HG02623 (cell line): ENCODE measurements around the gene SDHA.

Experiments
- ATAC-seq: cut with Tn5 transposase; IDR thresholded peaks from one replicate; pipeline ENCODE4 v1.9.1; 2021; ENCODE audit warnings: moderate library complexity; ENCODE audit not compliant: unreplicated experiment

The SDHA gene

GRCh38 chr5:185095-186070 lies 32.7 kb upstream of the SDHA start:
- ATAC-seq: no peak

DNA sequence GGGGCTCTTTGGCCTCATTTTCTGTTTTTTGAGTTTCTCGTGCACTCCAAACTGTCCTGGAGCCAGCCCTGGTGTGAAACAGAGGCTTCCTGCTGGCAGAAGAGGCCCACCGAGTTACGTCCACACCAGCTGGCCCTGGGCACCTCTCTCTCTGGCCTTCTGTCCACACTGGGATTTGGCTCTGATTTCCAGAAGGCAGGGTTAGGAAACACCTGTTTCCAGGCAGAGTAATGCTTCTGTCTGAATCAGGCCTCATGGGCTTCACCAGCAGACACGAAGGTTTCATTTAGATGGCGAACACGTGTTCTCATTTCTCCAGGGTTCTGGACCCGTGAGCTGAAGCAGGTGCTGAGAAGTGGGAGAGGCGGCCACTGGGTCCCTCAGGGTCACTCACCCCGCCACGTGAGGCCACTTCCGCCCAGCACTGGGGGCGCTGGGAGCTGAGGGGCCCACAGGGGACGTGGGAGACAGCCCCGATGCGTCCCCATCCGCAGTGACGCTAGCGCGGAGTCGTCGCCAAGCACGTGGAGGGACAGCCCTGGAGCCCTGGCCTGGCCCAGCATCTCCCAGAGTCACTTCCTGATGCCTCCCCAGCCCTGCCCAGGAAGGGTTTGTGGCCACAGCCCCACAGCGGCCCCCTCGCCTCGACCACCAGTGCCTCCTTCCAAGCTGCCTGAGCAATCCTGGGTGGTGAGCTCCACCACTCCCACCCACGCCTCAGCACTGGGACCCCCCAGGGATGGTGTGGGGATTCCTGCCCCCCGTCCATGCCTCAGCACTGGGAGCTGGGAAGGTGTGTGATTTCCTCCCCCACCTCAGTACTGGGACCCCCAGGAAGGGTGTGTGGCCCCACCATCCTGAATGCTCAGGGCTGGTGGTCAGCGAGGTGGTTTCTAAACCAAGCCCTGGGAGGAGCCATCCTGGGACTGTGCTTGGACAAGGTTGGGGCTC lies 31.8 kb upstream of the SDHA start:
- no peak for ATAC-seq

DNA sequence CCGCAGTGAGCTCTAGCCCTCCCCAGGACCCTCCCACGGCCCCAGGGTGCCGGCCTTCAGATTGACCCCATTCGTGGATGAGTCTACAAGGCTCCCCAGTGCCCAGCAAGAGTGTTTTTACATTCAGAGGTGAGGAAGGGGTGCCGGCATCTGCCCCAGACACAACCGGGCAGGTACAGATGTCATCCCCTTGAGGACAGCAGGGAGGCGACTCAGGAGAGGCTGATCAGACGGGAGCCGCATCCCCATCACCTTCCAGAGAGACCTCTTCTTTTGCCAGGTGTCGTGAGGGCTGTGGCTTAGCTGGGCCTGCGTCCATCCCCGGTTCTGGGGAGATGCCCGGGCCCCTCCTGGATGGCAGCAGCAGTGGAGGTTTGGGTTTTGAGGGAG lies 31.1 kb upstream of the SDHA start:
- ATAC-seq: no peak

DNA sequence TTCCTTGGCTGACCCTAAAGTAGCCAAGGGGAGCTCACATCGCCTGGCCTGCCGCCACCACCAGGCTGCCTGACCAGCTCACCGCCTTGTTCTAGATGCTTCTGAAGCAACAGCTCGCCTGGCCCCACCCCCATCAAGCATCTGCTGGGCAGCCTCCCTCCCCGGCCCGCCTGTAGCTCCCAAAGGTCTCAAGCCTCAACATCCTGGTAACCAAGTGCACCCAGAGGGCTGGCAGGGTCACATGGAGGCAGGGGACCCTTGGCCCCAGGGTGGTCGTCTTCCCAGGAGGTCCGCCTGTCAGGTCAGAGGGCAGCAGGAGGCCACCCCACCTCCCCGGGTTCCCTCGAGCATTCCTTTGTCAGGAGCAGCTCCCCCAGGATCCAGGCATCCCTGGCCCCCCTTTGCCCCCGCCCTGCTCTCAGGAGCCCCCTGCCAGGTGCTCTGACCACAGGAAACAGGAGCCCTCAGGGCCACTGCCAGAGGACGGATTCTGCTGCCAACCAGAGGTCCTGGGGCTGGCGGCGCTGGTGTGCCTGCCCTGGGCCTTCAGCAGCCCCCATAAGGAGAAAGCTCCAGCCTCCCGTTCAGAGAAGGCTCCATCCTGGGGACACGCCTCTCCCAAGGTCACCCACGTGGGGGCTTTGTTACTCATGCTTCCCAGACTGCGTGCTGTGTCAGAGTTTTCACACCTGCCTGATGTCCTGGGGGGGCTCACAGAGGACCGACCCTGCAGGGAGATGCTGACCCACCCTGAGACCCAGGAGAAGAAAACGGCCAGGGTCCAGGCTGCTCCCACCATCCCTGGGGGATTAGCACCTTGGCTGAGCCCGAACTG lies 30.3 kb upstream of the SDHA start:
- no peak for ATAC-seq

DNA sequence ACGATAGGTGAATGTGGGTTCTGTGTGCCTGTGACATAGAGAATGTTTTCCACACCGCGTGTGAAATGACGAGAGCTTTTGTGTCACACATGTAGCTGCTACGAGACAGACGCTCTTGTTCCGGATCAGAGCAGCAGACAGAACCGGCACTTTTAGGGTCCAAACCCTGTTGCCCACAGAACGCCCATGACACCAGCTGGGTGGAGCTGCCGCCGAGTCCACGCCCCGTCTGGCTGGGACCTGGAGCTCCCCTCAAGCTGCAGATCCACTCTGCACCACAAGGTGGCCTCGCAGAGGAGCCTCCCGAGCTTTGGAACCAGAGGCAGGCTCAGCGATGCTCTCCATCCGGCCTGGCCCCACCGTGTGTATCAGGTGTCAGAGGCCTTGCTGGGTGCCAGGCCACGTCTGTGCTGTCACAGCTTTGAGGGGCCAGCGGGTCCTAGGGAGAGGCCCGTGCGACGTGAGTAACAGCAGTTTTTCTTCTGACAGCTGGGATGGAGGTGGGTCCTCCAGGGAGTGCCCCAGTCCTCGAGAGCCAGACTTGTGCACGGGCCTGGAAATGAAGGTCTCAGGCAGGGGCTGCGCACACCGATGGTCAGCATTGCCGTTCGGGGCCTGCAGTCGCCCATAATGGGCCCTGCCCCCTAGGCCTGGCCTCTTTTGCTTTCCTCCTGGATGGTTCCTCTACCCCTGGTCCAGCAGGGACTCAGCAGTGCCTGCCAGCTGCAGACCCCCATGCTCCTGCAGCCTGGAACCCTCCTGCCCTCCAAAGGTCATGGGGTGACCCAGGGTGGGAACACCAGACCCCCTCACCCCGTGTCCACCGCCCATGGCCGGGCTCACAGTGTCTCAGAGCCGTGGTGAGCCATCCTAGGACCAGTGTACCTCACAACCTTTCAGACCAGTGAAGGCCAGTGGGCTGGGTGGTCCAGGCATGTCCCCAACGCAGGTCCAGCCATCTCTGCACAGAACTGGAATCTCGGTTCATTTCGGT lies 29.3 kb upstream of the SDHA start:
- ATAC-seq: peak; percentile 76

- no peak for ATAC-seq
Observed at GRCh38 chr5:189486-189885, 28.6 kb upstream of the SDHA start.

- no peak for ATAC-seq
Observed at GRCh38 chr5:189976-190365, 28.1 kb upstream of the SDHA start.

DNA sequence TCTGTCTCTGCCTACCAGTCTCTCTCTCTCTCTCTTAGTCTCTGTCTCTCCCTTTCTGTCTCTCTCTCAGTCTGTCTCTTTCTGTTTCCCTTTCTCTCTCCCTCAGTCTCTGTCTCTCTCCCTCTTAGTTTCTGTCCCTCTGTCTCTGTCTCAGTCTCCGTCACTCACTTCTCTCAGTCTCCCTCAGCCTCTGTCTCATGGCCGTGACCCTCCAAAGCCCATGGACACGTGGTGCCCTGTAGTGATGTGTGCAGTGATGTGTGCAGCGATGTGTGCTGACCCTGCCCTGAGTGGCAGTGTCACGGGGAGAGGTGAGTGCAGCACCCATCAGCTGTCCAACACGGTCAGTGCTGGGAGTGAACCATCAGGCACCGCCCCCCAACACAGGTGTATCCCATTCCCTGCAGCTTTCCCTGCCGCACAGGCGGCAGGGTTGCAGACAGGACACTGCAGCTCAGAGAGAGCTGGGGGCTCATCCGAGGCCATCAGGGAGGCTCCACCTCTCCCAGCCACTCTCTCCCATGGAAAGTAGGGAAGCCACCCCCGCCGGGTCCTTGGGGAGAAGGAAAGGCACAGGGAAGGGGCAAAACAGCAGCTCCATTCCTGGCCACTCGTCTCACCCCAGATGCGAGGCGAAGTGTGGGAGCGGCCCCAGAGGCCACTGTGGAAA lies 27.6 kb upstream of the SDHA start:
- peak; percentile 38 for ATAC-seq

- no peak for ATAC-seq
Observed at GRCh38 chr5:191036-191948, 26.8 kb upstream of the SDHA start, which contains the start of gene LRRC14B. Gene LRRC14B (plus strand): TSS chr5:191495. CDS start chr5:191539, 44 bp downstream.

- ATAC-seq: no peak
Observed at GRCh38 chr5:191949-192690, 26.0 kb upstream of the SDHA start.

DNA sequence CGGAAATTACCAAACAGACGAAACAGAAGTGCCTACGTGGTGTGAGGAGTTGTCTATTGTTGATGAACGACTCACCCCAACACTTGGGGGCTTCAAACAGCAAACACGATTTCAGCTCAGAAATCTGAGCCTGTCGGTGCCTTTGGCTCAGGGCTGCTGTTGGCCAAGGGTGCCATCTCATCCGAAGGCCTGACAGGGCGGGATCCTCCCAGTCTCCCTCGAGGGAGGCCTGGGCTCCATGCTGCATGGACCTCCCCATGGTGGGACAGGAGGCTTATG lies 25.5 kb upstream of the SDHA start:
- no peak for ATAC-seq

- ATAC-seq: no peak
Observed at GRCh38 chr5:192970-193831, 24.9 kb upstream of the SDHA start.

- ATAC-seq: no peak
Observed at GRCh38 chr5:194102-194501, 24.0 kb upstream of the SDHA start.

DNA sequence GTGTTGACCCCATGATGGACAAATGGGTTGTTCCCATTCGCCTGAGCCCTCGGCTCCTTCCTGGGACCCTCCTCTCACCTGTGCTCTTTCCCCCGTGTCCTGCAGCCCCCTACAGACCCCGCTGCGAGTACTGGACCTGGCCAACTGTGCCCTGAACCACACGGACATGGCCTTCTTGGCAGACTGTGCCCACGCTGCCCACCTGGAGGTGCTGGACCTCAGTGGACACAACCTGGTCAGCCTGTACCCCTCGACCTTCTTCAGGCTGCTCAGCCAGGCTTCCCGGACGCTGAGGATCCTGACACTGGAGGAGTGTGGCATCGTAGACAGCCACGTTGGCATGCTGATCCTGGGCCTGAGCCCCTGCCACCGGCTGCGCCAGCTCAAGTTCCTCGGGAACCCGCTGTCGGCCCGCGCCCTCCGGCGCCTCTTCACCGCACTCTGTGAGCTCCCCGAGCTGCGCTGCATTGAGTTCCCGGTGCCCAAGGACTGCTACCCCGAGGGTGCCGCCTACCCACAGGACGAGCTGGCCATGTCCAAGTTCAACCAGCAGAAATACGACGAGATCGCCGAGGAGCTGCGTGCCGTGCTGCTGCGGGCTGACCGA lies 23.4 kb upstream of the SDHA start:
- ATAC-seq: no peak

DNA sequence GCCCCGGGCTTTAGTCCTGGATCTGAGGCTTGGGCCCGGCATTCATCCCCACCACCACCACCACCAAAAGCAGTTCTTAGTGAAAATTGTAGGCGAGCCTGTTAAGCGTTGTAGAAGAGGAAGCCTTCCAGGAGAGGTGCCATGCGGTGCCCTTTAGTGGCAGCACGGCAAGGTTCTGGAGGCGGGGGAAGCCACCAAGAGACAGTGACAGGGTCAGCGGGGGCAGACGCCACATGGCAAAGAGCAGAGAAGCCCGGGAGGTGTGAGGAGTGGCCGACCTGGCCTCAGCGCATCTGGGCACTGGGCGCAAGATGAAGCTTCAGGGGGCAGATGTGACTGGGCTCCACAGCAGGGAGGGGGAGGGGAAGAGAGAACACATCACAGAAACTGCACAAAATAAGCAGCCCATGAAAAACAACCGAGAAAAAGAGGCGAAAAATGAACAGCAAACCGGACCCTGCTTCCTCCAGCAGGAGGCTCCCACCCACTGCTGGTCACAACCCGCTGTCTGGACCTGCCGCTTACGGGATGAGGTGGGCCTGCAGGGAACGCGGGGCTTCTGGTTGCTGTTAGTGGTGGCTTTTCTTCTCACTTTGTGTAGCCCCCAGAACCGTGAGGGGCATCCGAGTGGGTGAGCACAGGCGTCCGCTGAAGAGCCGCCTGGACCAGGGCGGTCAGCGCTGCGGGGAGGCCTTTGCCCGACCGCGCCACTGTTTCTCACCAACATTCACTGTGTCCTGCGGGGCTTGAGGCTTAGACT lies 22.5 kb upstream of the SDHA start:
- ATAC-seq: no peak
